ENCODE data around the gene UNG.
A peak's percentile ranks its signal among the peaks of the same experiment; 100 is the strongest.

Gene UNG

GRCh38 chr12:109100741-109101140 is 3.3 kb downstream of the UNG start:
- no peak for DNase-seq
- peaks cover 10% of the 10 kb centered on the region for H3K36me3 ChIP-seq (replicated peaks)
- no peak overlapping the region for H3K4me3 ChIP-seq (ENCODE audit: low read depth, low read length)
- TF ChIP-seq, protein P1, sequence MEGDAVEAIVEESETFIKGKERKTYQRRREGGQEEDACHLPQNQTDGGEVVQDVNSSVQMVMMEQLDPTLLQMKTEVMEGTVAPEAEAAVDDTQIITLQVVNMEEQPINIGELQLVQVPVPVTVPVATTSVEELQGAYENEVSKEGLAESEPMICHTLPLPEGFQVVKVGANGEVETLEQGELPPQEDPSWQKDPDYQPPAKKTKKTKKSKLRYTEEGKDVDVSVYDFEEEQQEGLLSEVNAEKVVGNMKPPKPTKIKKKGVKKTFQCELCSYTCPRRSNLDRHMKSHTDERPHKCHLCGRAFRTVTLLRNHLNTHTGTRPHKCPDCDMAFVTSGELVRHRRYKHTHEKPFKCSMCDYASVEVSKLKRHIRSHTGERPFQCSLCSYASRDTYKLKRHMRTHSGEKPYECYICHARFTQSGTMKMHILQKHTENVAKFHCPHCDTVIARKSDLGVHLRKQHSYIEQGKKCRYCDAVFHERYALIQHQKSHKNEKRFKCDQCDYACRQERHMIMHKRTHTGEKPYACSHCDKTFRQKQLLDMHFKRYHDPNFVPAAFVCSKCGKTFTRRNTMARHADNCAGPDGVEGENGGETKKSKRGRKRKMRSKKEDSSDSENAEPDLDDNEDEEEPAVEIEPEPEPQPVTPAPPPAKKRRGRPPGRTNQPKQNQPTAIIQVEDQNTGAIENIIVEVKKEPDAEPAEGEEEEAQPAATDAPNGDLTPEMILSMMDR (IDR thresholded peaks at IDR 0.05; ENCODE audit: low read depth, low read length, missing control alignments): no peak
- H3K27me3 ChIP-seq (replicated peaks): no peaks in the 10 kb centered on the region
- no peak overlapping the region for H3K27ac ChIP-seq
- in situ Hi-C loops (cut with HindIII; ENCODE audit: low pct_ligation_motif_present, low sequenced_read_pairs): no loop called here

- Histone ChIP-seq H3K27ac (no peak overlapping the region), H3K27me3 (replicated peaks) (no peaks in the 10 kb centered on the region), H3K36me3 (replicated peaks) (peaks cover 10% of the 10 kb centered on the region), H3K4me3 (ENCODE audit: low read depth, low read length) (no peak overlapping the region)
- in situ Hi-C loops (cut with HindIII; ENCODE audit: low pct_ligation_motif_present, low sequenced_read_pairs): no loop called here
- no peak for DNase-seq
- TF ChIP-seq, protein P1 (IDR thresholded peaks at IDR 0.05; ENCODE audit: low read depth, low read length, missing control alignments): no peak
These were observed 5.1 kb downstream of the UNG start for GRCh38 chr12:109102491-109102890.

- no peak for DNase-seq
- TF ChIP-seq, protein P1 (IDR thresholded peaks at IDR 0.05; ENCODE audit: low read depth, low read length, missing control alignments): no peak
- in situ Hi-C loops (cut with HindIII; ENCODE audit: low pct_ligation_motif_present, low sequenced_read_pairs): no loop called here
- peaks cover 15% of the 10 kb centered on the region for H3K36me3 ChIP-seq (replicated peaks)
- H3K4me3 ChIP-seq (ENCODE audit: low read depth, low read length): no peak overlapping the region
- H3K27ac ChIP-seq: no peak overlapping the region
- no peaks in the 10 kb centered on the region for H3K27me3 ChIP-seq (replicated peaks)
These were observed 7.8 kb downstream of the UNG start for GRCh38 chr12:109105176-109105575.

DNA sequence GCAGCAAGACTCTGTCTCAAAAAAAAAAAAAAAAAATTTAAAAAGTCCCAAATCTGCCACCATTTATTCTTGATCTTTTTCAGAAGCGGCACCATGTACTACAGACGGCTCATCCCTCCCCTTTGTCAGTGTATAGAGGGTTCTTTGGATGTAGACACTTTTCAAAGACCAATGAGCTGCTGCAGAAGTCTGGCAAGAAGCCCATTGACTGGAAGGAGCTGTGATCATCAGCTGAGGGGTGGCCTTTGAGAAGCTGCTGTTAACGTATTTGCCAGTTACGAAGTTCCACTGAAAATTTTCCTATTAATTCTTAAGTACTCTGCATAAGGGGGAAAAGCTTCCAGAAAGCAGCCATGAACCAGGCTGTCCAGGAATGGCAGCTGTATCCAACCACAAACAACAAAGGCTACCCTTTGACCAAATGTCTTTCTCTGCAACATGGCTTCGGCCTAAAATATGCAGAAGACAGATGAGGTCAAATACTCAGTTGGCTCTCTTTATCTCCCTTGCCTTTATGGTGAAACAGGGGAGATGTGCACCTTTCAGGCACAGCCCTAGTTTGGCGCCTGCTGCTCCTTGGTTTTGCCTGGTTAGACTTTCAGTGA is 12.5 kb downstream of the UNG start:
- Histone ChIP-seq H3K27ac (no peak overlapping the region), H3K4me3 (ENCODE audit: low read depth, low read length) (no peak overlapping the region), H3K36me3 (replicated peaks) (peaks cover 5% of the 10 kb centered on the region), H3K27me3 (replicated peaks) (no peaks in the 10 kb centered on the region)
- no peak for DNase-seq
- TF ChIP-seq, protein P1 (IDR thresholded peaks at IDR 0.05; ENCODE audit: low read depth, low read length, missing control alignments): no peak
- in situ Hi-C loops (cut with HindIII; ENCODE audit: low pct_ligation_motif_present, low sequenced_read_pairs): no loop called here

- in situ Hi-C loops (cut with HindIII; ENCODE audit: low pct_ligation_motif_present, low sequenced_read_pairs): no loop called here
- Histone ChIP-seq H3K4me3 (ENCODE audit: low read depth, low read length) (peak overlapping the region; percentile 75), H3K36me3 (replicated peaks) (peaks cover 5% of the 10 kb centered on the region), H3K27me3 (replicated peaks) (no peaks in the 10 kb centered on the region), H3K27ac (peak overlapping the region; percentile 69)
- DNase-seq: peak; percentile 67
- TF ChIP-seq, protein P1 (IDR thresholded peaks at IDR 0.05; ENCODE audit: low read depth, low read length, missing control alignments): no peak
These were observed 13.6 kb downstream of the UNG start for GRCh38 chr12:109110988-109111495.

Measured in brain microvascular endothelial cell (primary cell).